Esophagus muscularis mucosa (tissue), 4 donors: ENCODE data around the gene DYDC2.

Experiments
- CTCF ChIP-seq, 3 experiments: fragments of 200-600 bp in 2 of 3; fragments of 450-650 bp in 1 of 3; sonication (generic) in 2 of 3; IDR thresholded peaks; one replicate each; pipeline ENCODE4 v1.5.1; 2017 to 2019; ENCODE audit warnings: antibody characterized with exemption in 3 of 3, mild to moderate bottlenecking in 2 of 3, moderate library complexity in 1 of 3
- EP300 ChIP-seq: sonication (generic); formaldehyde crosslinking; IDR thresholded peaks from one replicate; pipeline ENCODE4 v1.6.1; 2017; ENCODE audit warnings: antibody characterized with exemption
- POLR2A ChIP-seq: fragments of 450-650 bp; IDR thresholded peaks from one replicate; pipeline ENCODE4 v1.6.1; 2017; ENCODE audit warnings: antibody characterized with exemption, moderate library complexity, mild to moderate bottlenecking, low read depth
- POLR2AphosphoS5 ChIP-seq, 2 donors: sonication (generic); formaldehyde crosslinking; IDR thresholded peaks; one replicate each; pipeline ENCODE4 v1.6.1; 2017; ENCODE audit warnings: antibody characterized with exemption in 2 of 2

DNA sequence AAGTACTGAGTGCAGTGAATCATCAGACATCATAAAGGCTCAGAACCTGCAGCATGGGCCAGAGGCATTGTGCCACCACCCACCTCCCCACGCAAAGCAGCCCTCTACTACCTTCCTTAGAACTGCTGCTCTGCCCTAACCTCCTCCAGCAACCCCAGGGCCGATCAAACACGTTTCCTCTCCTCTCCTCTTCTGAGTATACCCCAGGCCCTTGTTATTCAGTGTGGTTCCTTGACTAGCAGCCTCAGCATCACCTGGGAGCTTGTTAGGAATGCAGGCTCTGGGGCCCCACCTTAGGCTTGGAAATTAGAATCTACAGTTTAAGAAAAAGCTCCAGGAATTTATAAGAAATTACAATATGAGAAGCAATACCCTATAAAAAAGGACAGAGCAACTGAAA, 33.3 kb upstream of the DYDC2 start:
- TF ChIP-seq POLR2AphosphoS5 (IDR thresholded peaks at IDR 0.05) (no peak), CTCF (IDR thresholded peaks at IDR 0.05) (no peak), POLR2A (no peak), EP300 (no peak)
